IMR-90 (cell line): ENCODE data around the gene SLC22A5. TPM values are rescaled to one million over a fixed set of nuclear protein-coding genes. Genes with fewer than 3 reads are reported as not detected.

Source experiments
- ATAC-seq: fragments of 200-7000 bp; cut with Tn5 transposase; 2 replicates; pipeline ENCODE4 v1.9.1; 2020; ENCODE audit warnings: low read depth, mild to moderate bottlenecking, moderate library complexity
- BruUV-seq: library from RNA; stranded (reverse); fragments of 400-500 nt; replicated peaks from 2 replicates; lab custom pipeline; 2021; lab: Mats Ljungman, UMichigan
- CTCF ChIA-PET: fragments of 300-600 bp; formaldehyde crosslinking; extraction: SDS; loops from one replicate; lab custom pipeline; 2021; ENCODE audit warnings: antibody characterized with exemption; lab: Yijun Ruan, JAX
- POLR2A ChIA-PET: fragments of 300-600 bp; sonication (Branson Sonifier 250); formaldehyde crosslinking; loops from one replicate; lab custom pipeline; 2022; ENCODE audit warnings: antibody characterized with exemption; ENCODE audit not compliant: unreplicated experiment; lab: Charles Lee
- DNase-seq: peaks from one replicate; pipeline ENCODE4 v3.0.0; 2013
- H2AFZ ChIP-seq: replicated peaks from 2 replicates; pipeline ENCODE3; 2013; ENCODE audit warnings: low read length, mild to moderate bottlenecking; ENCODE audit not compliant: poor library complexity
- H2AK5ac ChIP-seq: 2 replicates; pipeline ENCODE4 v1.6.1; 2013; ENCODE audit warnings: low read depth, low read length, inconsistent platforms
- H2AK9ac ChIP-seq: replicated peaks from 2 replicates; pipeline ENCODE3; 2013; ENCODE audit warnings: mild to moderate bottlenecking, low read depth, low read length, moderate library complexity; ENCODE audit not compliant: poor library complexity
- H2BK120ac ChIP-seq: 2 replicates; pipeline ENCODE4 v1.6.1; 2013; ENCODE audit warnings: low read depth, low read length, inconsistent platforms
- H2BK15ac ChIP-seq: 3 replicates; pipeline ENCODE4 v1.6.1; 2013; ENCODE audit warnings: low read depth, low read length, inconsistent platforms
- H2BK20ac ChIP-seq: 2 replicates; pipeline ENCODE4 v1.6.1; 2013; ENCODE audit warnings: low read depth, mild to moderate bottlenecking, inconsistent platforms, low read length, moderate library complexity
- H2BK5ac ChIP-seq: 2 replicates; pipeline ENCODE4 v1.6.1; 2013; ENCODE audit warnings: mild to moderate bottlenecking, low read depth, low read length, inconsistent platforms; ENCODE audit not compliant: poor library complexity, severe bottlenecking
- H3K14ac ChIP-seq: replicated peaks from 2 replicates; pipeline ENCODE4 v1.6.1; 2013; ENCODE audit warnings: low read depth, low read length, inconsistent platforms
- H3K18ac ChIP-seq: 2 replicates; pipeline ENCODE4 v1.6.1; 2013; ENCODE audit warnings: low read depth, low read length, control low read depth
- H3K23ac ChIP-seq: 2 replicates; pipeline ENCODE4 v1.6.1; 2013; ENCODE audit warnings: low read depth, low read length, inconsistent platforms
- H3K27ac ChIP-seq: 2 replicates; pipeline ENCODE4 v1.5.1; 2013; ENCODE audit warnings: mild to moderate bottlenecking, control low read depth, low read length; ENCODE audit not compliant: insufficient read depth
- H3K27me3 ChIP-seq: 2 replicates; pipeline ENCODE4 v1.6.1; 2013; ENCODE audit warnings: low read length; ENCODE audit not compliant: control insufficient read depth, insufficient read depth
- H3K36me3 ChIP-seq: 2 replicates; pipeline ENCODE4 v1.6.1; 2013; ENCODE audit warnings: low read length, mixed read lengths; ENCODE audit not compliant: control insufficient read depth, insufficient read depth
- H3K4ac ChIP-seq: 2 replicates; pipeline ENCODE4 v1.6.1; 2013; ENCODE audit warnings: low read depth, low read length, inconsistent platforms
- H3K4me1 ChIP-seq: 2 replicates; pipeline ENCODE4 v1.6.1; 2013; ENCODE audit warnings: low read length, mixed read lengths; ENCODE audit not compliant: control insufficient read depth, insufficient read depth
- H3K4me2 ChIP-seq: 2 replicates; pipeline ENCODE4 v1.6.1; 2013; ENCODE audit warnings: low read depth, mild to moderate bottlenecking, control low read depth, low read length, moderate library complexity
- H3K4me3 ChIP-seq: 2 replicates; pipeline ENCODE4 v1.5.1; 2013; ENCODE audit warnings: low read depth, mild to moderate bottlenecking, control low read depth, low read length, moderate library complexity; ENCODE audit not compliant: insufficient read depth
- H3K56ac ChIP-seq: 2 replicates; pipeline ENCODE4 v1.6.1; 2013; ENCODE audit warnings: low read length, inconsistent platforms; ENCODE audit not compliant: insufficient read depth; ENCODE audit errors: extremely low read depth
- H3K79me1 ChIP-seq, 2 experiments: 2 replicates each; pipeline ENCODE4 v1.6.1; 2013; ENCODE audit warnings: low read length in 2 of 2, inconsistent platforms in 1 of 2, low read depth in 1 of 2
- H3K9ac ChIP-seq: 2 replicates; pipeline ENCODE4 v1.6.1; 2013; ENCODE audit warnings: low read depth, low read length, control low read depth
- H3K9me1 ChIP-seq: 2 replicates; pipeline ENCODE4 v1.6.1; 2013; ENCODE audit warnings: low read length, inconsistent platforms; ENCODE audit not compliant: insufficient read depth
- H3K9me3 ChIP-seq: 2 replicates; pipeline ENCODE4 v1.6.1; 2013; ENCODE audit warnings: low read length; ENCODE audit not compliant: control insufficient read depth, insufficient read depth
- H4K20me1 ChIP-seq: 2 replicates; pipeline ENCODE4 v1.6.1; 2013; ENCODE audit warnings: low read length, inconsistent platforms; ENCODE audit not compliant: insufficient read depth
- H4K5ac ChIP-seq: 2 replicates; pipeline ENCODE4 v1.6.1; 2013; ENCODE audit warnings: mild to moderate bottlenecking, low read depth, low read length, control low read depth
- H4K8ac ChIP-seq, 2 experiments: 2 replicates each; pipeline ENCODE4 v1.6.1; 2013; ENCODE audit warnings: low read depth in 2 of 2, low read length in 2 of 2, control low read depth in 1 of 2, inconsistent platforms in 1 of 2
- H4K91ac ChIP-seq: 2 replicates; pipeline ENCODE4 v1.6.1; 2013; ENCODE audit warnings: low read depth, low read length, inconsistent platforms; ENCODE audit not compliant: insufficient read depth
- BHLHE40 ChIP-seq: fragments of 150-350 bp; IDR thresholded peaks from 2 replicates; pipeline ENCODE4 v1.6.1; 2016; ENCODE audit warnings: mild to moderate bottlenecking, low read depth, low read length
- CEBPB ChIP-seq: IDR thresholded peaks from 2 replicates; pipeline ENCODE4 v1.6.1; 2012; ENCODE audit warnings: low read depth, low read length, improper control_type of control experiment
- RAD21 ChIP-seq: IDR thresholded peaks from 2 replicates; pipeline ENCODE4 v1.6.1; 2012; ENCODE audit warnings: low read length, improper control_type of control experiment
- RFX5 ChIP-seq: IDR thresholded peaks from 2 replicates; pipeline ENCODE4 v1.8.0; 2012; ENCODE audit warnings: low read depth, mild to moderate bottlenecking, low read length, moderate library complexity
- SMC3 ChIP-seq: fragments of 150-350 bp; IDR thresholded peaks from 2 replicates; pipeline ENCODE4 v1.6.1; 2016; ENCODE audit warnings: low read depth, mild to moderate bottlenecking, antibody characterized with exemption, low read length, moderate library complexity
- WGBS, 2 experiments: methylation state at CpG; one replicate each; pipeline versions ENCODE4 v1.1.5 to v1.1.7; 2013; ENCODE audit warnings: missing lambda C conversion rate in 2 of 2; ENCODE audit not compliant: insufficient read length in 1 of 2; ENCODE audit errors: extremely low coverage in 2 of 2; 5-methylcytosine and 5-hydroxymethylcytosine counted together
- dilution Hi-C: fragments of 300-500 bp; cut with HindIII; formaldehyde crosslinking; loops from one replicate; pipeline ENCODE4 v1.14.3; 2018; ENCODE audit warnings: low sequenced_read_pairs; ENCODE audit not compliant: unreplicated experiment
- in situ Hi-C: fragments of 300-500 bp; cut with MboI; formaldehyde crosslinking; loops from 3 replicates; pipeline ENCODE4 v1.14.3; 2019; ENCODE audit warnings: low sequenced_read_pairs, inconsistent platforms, mixed read lengths
- intact Hi-C: fragments of 100-400 bp; cut with micrococcal nuclease; formaldehyde crosslinking; loops from 2 replicates; pipeline ENCODE4 v1.10.0; 2022
- polyA plus RNA-seq, 3 experiments: library from polyadenylated mRNA; depleted of rRNA; stranded (reverse); fragments of >200 nt; gene quantifications; 2 replicates each; pipeline ENCODE4 v1.2.3, GENCODE V29; 2012; ENCODE audit warnings: low replicate concordance in 1 of 3
- total RNA-seq: library from RNA; depleted of rRNA; stranded (reverse); fragments of >200 nt; gene quantifications from 2 replicates; pipeline ENCODE4 v1.2.3, GENCODE V29; 2012
- TF ChIP-seq, protein P1 (sequence below): conservative IDR thresholded peaks from 2 replicates; pipeline ENCODE4 v1.5.1; 2012; ENCODE audit warnings: mild to moderate bottlenecking, low read depth, low read length, improper control_type of control experiment
- TF ChIP-seq, protein P2 (sequence below): fragments of 150-350 bp; IDR thresholded peaks from 2 replicates; pipeline ENCODE4 v1.6.1; 2016; ENCODE audit warnings: low read depth, mild to moderate bottlenecking, low read length, moderate library complexity, borderline replicate concordance

The SLC22A5 gene
- total and polyA plus RNA-seq, 2 of the 4 experiments (the other 2 are of a cell fraction) = 6.1 to 7.1 TPM

DNA sequence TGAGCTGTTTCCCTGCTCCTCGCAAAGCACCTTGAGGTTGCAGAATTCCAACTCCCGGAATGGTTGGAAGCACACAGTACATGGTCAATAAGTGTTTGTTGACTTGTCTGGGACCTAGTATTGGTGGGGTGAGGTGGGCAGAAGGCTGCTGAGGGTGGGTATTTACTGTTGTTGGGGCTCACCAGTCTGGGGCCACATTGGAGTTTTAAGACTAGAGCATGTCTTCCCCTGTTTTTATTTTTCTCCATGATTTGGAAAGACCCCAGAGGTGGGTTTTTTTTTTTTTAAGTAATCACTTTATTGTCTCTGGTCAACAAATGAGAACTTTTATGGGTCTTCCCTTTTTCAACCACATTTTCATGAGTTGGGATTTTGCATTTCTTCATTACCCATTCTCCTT lies 65.9 kb downstream of the SLC22A5 start:
- WGBS, 2 experiments = no CpG with 5 or more reads among the region's 2 CpGs

More for the DNA sequence above, 65.9 kb downstream of the SLC22A5 start:
- no peak overlapping the region for H2BK5ac ChIP-seq
- dilution Hi-C loops (no loop called here), in situ Hi-C loops (no loop called here), intact Hi-C loops (no loop called here)
- H3K36me3 ChIP-seq = no peaks in the 10 kb centered on the region
- TF ChIP-seq, protein P1, sequence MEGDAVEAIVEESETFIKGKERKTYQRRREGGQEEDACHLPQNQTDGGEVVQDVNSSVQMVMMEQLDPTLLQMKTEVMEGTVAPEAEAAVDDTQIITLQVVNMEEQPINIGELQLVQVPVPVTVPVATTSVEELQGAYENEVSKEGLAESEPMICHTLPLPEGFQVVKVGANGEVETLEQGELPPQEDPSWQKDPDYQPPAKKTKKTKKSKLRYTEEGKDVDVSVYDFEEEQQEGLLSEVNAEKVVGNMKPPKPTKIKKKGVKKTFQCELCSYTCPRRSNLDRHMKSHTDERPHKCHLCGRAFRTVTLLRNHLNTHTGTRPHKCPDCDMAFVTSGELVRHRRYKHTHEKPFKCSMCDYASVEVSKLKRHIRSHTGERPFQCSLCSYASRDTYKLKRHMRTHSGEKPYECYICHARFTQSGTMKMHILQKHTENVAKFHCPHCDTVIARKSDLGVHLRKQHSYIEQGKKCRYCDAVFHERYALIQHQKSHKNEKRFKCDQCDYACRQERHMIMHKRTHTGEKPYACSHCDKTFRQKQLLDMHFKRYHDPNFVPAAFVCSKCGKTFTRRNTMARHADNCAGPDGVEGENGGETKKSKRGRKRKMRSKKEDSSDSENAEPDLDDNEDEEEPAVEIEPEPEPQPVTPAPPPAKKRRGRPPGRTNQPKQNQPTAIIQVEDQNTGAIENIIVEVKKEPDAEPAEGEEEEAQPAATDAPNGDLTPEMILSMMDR = no peak
- no peak for TF ChIP-seq RFX5
- no peak for TF ChIP-seq RAD21
- TF ChIP-seq, protein P2, sequence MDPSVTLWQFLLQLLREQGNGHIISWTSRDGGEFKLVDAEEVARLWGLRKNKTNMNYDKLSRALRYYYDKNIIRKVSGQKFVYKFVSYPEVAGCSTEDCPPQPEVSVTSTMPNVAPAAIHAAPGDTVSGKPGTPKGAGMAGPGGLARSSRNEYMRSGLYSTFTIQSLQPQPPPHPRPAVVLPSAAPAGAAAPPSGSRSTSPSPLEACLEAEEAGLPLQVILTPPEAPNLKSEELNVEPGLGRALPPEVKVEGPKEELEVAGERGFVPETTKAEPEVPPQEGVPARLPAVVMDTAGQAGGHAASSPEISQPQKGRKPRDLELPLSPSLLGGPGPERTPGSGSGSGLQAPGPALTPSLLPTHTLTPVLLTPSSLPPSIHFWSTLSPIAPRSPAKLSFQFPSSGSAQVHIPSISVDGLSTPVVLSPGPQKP = no peak
- TF ChIP-seq CEBPB = no peak
- TF ChIP-seq SMC3 = no peak
- no peak for TF ChIP-seq BHLHE40
- H2BK15ac ChIP-seq = peak overlapping the region; percentile 79; the same call in 2 of the 3 replicates
- H4K8ac ChIP-seq = peak overlapping the region in 1 of 2 experiments; percentile 55; a peak in 3 of 4 replicates
- peak overlapping the region; percentile 83 for H3K4ac ChIP-seq
- H3K4me1 ChIP-seq = peaks cover 28% of the 10 kb centered on the region
- peak overlapping the region; percentile 64; the same call in 1 of the 2 replicates for H4K91ac ChIP-seq
- no peak overlapping the region; the same call in 1 of the 2 replicates for H4K5ac ChIP-seq
- H3K18ac ChIP-seq = no peak overlapping the region
- peak overlapping the region; percentile 69 for H2BK120ac ChIP-seq
- peaks cover 26% of the 10 kb centered on the region for H3K9me1 ChIP-seq
- H3K4me2 ChIP-seq = no peak overlapping the region
- H3K23ac ChIP-seq = peak overlapping the region; percentile 77; the same call in 1 of the 2 replicates
- H2AK9ac ChIP-seq = no peak overlapping the region
- peak overlapping the region; percentile 96 for H2AK5ac ChIP-seq
- H3K56ac ChIP-seq = no peak overlapping the region
- DNase-seq = no peak
- no peak for ATAC-seq
- H3K14ac ChIP-seq = peak overlapping the region; percentile 57
- no peaks in the 10 kb centered on the region for H3K27me3 ChIP-seq
- H2BK20ac ChIP-seq = peak overlapping the region; percentile 89
- BruUV-seq = no TSS peak
- no peak overlapping the region for H2AFZ ChIP-seq
- ChIA-PET POLR2A (no interaction called here), CTCF (no interaction called here)
- H4K20me1 ChIP-seq = no peaks in the 10 kb centered on the region; the same call in 1 of the 2 replicates
- peaks cover 9 to 46% of the 10 kb centered on the region in 2 experiments for H3K79me1 ChIP-seq
- H3K9ac ChIP-seq = no peak overlapping the region
- no peaks in the 10 kb centered on the region for H3K9me3 ChIP-seq
- H3K4me3 ChIP-seq = no peak overlapping the region
- H3K27ac ChIP-seq = no peak overlapping the region
